Measurements from ENCODE around the gene COL25A1. TPM values are rescaled to one million over a fixed set of nuclear protein-coding genes. Genes with fewer than 3 reads are reported as not detected.

COL25A1 gene
- total RNA-seq, 4 donors from 2014 or later, result 0.06 to 0.53 (median 0.23) TPM

DNA sequence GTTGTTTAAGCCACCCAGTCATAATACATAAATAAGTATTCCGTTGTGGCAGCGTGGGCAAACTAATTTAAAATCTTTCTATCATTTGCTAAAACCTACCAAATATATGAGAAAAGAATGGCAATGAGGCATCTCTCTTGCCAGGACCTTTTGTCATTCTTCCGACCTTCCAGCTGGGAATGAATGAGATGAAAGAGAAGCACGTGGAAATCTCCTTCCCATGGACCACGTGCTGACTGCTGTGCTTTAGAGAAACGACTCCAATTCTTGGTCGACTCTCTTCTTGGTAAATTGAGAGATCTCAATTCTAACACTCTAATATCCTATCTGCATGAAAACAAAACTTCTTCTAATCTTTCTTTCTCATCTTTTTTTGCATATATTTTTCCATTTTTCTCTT is 116.5 kb downstream of the COL25A1 start:
- intact Hi-C loops (cut with DNase I), result no loop called here

GRCh38 chr4:109185548-109185947 is 116.9 kb downstream of the COL25A1 start:
- intact Hi-C loops (cut with DNase I), result no loop called here
- 47 to 54% methylated on average over 2 of the region's 2 CpGs for WGBS, 2 donors
- TF ChIP-seq CTCF (IDR thresholded peaks at IDR 0.05) (no peak), POLR2A (IDR thresholded peaks at IDR 0.05) (no peak)
- H3K36me3 ChIP-seq, result no peaks in the 10 kb centered on the region
- H3K4me1 ChIP-seq, result no peaks in the 10 kb centered on the region
- no peaks in the 10 kb centered on the region for H3K9me3 ChIP-seq
- DNase-seq, result no peak
- no peaks in the 10 kb centered on the region for H3K27me3 ChIP-seq
- peak overlapping the region in 1 of 4 donors; percentile 24 for H3K27ac ChIP-seq
- no peak overlapping the region for H3K4me3 ChIP-seq

More for the DNA sequence above, 116.5 kb downstream of the COL25A1 start:
- Histone ChIP-seq H3K36me3 (no peaks in the 10 kb centered on the region), H3K27me3 (no peaks in the 10 kb centered on the region), H3K9me3 (no peaks in the 10 kb centered on the region), H3K27ac (no peak overlapping the region), H3K4me3 (no peak overlapping the region), H3K4me1 (no peaks in the 10 kb centered on the region)
- no peak for DNase-seq
- 59 to 63% methylated on average over 7 of the region's 7 CpGs for WGBS, 2 donors
- no peak for TF ChIP-seq POLR2A (IDR thresholded peaks at IDR 0.05)
- TF ChIP-seq CTCF (IDR thresholded peaks at IDR 0.05), result no peak

DNA sequence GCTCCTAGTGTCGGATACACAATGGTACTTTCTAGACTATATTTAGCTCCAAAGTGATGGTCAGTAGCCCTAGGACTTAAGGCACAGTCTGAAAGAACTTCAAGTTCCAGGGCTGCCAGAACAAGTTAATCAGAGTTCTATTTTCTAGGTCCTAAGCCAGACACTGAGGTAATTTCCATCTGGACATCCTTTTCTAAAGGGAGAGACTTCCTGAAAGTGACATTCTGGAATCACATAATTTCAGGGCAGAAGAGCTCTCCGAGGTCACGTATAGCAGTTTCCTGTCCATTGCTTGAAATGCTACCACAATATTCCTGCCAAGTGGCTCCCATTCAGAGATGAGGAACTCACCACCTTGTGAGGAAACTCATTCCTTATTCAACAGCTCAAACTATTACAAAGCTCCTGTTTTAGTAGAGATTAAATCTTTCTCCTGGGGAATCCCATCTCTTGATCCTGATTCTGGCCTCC is 117.9 kb downstream of the COL25A1 start:
- no peaks in the 10 kb centered on the region for H3K27me3 ChIP-seq
- H3K4me1 ChIP-seq, result no peaks in the 10 kb centered on the region
- H3K36me3 ChIP-seq, result no peaks in the 10 kb centered on the region
- intact Hi-C loops (cut with DNase I), result no loop called here
- H3K9me3 ChIP-seq, result no peaks in the 10 kb centered on the region
- no peak for DNase-seq
- TF ChIP-seq POLR2A (IDR thresholded peaks at IDR 0.05) (no peak), CTCF (IDR thresholded peaks at IDR 0.05) (no peak)
- 24 to 37% methylated on average over 3 of the region's 3 CpGs for WGBS, 2 donors
- H3K27ac ChIP-seq, result peak overlapping the region in 2 of 4 donors; percentile 17 to 24
- H3K4me3 ChIP-seq, result no peak overlapping the region

DNA sequence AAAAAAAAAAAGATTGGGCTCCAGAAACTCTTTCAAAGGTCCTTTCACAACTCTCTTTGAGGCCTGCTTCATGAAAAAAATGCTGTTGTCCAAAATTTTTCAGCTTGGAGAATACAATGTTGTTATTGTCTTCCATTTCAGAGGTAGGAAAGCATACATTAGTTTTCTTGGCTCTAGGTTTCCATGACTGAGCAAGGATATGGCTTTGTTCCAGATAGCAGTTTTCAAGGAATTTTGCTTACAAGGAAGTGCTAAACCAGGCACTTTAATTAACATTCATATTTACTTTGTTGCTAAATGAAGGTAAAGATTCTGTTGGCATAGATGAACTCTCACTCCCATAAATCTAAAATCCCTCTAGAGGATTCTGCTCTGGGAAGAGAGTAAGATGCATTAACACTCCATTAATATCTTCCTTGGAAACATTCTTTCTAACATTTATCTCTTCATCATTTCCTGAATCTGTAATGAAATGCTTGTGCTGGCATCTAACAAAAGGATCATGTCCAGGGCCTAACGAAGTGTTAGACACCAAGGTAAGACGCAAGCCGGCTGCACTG is 118.4 kb downstream of the COL25A1 start:
- intact Hi-C loops (cut with DNase I), result no loop called here
- Histone ChIP-seq H3K9me3 (no peaks in the 10 kb centered on the region), H3K4me1 (no peaks in the 10 kb centered on the region), H3K4me3 (no peak overlapping the region), H3K36me3 (no peaks in the 10 kb centered on the region), H3K27me3 (no peaks in the 10 kb centered on the region), H3K27ac (peak overlapping the region in 1 of 4 donors; percentile 17)
- no peak for DNase-seq
- TF ChIP-seq CTCF (IDR thresholded peaks at IDR 0.05) (no peak), POLR2A (IDR thresholded peaks at IDR 0.05) (no peak)
- WGBS, 2 donors, result 36 to 65% methylated on average over 3 of the region's 3 CpGs

DNA sequence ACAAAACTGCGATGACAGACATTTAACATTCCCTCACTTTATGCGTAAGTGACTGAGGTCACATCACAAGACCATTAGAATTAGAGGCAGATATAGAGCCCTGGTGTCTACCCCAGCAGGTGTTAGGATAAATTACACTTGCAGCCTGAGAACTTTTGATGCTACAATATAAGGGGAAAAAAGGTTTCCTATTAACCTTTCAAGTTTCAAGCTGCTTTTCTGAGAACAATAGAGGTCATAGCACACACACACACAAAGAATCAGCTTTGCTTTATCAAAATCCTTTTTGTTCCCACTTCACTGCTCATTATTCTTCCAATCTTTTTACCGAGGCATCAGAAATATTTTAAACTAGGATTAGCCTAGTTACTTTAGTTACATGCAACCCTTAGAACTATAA is 119.8 kb downstream of the COL25A1 start:
- H3K9me3 ChIP-seq, result no peaks in the 10 kb centered on the region
- no peak overlapping the region for H3K27ac ChIP-seq
- no peaks in the 10 kb centered on the region for H3K36me3 ChIP-seq
- H3K4me1 ChIP-seq, result no peaks in the 10 kb centered on the region
- TF ChIP-seq POLR2A (IDR thresholded peaks at IDR 0.05) (no peak), CTCF (IDR thresholded peaks at IDR 0.05) (no peak)
- 37 to 49% methylated on average over 3 of the region's 3 CpGs for WGBS, 2 donors
- H3K4me3 ChIP-seq, result no peak overlapping the region
- H3K27me3 ChIP-seq, result no peaks in the 10 kb centered on the region
- intact Hi-C loops (cut with DNase I), result no loop called here
- no peak for DNase-seq
